Measurements from ENCODE around the gene WASF3. TPM values are rescaled to one million over a fixed set of nuclear protein-coding genes. Genes with fewer than 3 reads are reported as not detected.

The WASF3 gene
- total and polyA plus RNA-seq, 2 experiments from 2014 or later = 9.9 to 20.7 TPM

- no peak for TF ChIP-seq CREB1 (CRISPR knock-in tag; IDR thresholded peaks at IDR 0.05; ENCODE audit: low read depth)
These were observed 39.5 kb upstream of the WASF3 start (continued) for GRCh38 chr13:26517936-26518335.

- no peaks in the 10 kb centered on the region for H3K79me2 ChIP-seq (replicated peaks; ENCODE audit: insufficient read depth)
- peak; percentile 69 for DNase-seq (ENCODE audit: low spot score)
- peak; percentile 77 for ATAC-seq
- peak overlapping the region; percentile 57 for H3K27ac Mint-ChIP-seq
- peaks cover 32% of the 10 kb centered on the region for H3K4me1 Mint-ChIP-seq
- H3F3A ChIP-seq (replicated peaks; ENCODE audit: low read depth) = no peaks in the 10 kb centered on the region
- H3K4me1 ChIP-seq (ENCODE audit: insufficient read depth) = peaks cover 21% of the 10 kb centered on the region
- H4K20me1 ChIP-seq (replicated peaks; ENCODE audit: insufficient read depth) = no peaks in the 10 kb centered on the region
- no peaks in the 10 kb centered on the region for H3K36me3 Mint-ChIP-seq (ENCODE audit: low read depth)
- no peaks in the 10 kb centered on the region for H3K9me3 Mint-ChIP-seq
- peaks cover 16% of the 10 kb centered on the region; the same call in 1 of the 2 replicates for H3K9me2 ChIP-seq (ENCODE audit: insufficient read depth)
- no peaks in the 10 kb centered on the region for H3K36me3 ChIP-seq (ENCODE audit: insufficient read depth)
- H3K27ac ChIP-seq (ENCODE audit: low read depth) = no peak overlapping the region
- TF ChIP-seq POLR2AphosphoS5 (IDR thresholded peaks at IDR 0.05; ENCODE audit: low read depth) = no peak
- TF ChIP-seq JUNB (IDR thresholded peaks at IDR 0.05; ENCODE audit: unreplicated experiment) = no peak
- no peak for TF ChIP-seq ZNF462 (CRISPR knock-in tag; IDR thresholded peaks at IDR 0.05)
- no peak for TF ChIP-seq ZNF114 (CRISPR knock-in tag; IDR thresholded peaks at IDR 0.05)
- TF ChIP-seq EZH2phosphoT487 (IDR thresholded peaks at IDR 0.05; ENCODE audit: unreplicated experiment) = no peak
- no peak for TF ChIP-seq NANOG (IDR thresholded peaks at IDR 0.05; ENCODE audit: borderline replicate concordance)
- TF ChIP-seq CTCF (conservative IDR thresholded peaks at IDR 0.05; ENCODE audit: low read depth in 2 of 2) = no peak
- no peak for TF ChIP-seq ZNF331 (CRISPR knock-in tag; IDR thresholded peaks at IDR 0.05; ENCODE audit: low read depth)
- no peak for TF ChIP-seq ETS1 (IDR thresholded peaks at IDR 0.05)
- no peak for TF ChIP-seq REST (IDR thresholded peaks at IDR 0.05; ENCODE audit: unreplicated experiment)
- no peak for TF ChIP-seq CREB1 (CRISPR knock-in tag; IDR thresholded peaks at IDR 0.05; ENCODE audit: low read depth)
- TF ChIP-seq EZH2 (IDR thresholded peaks at IDR 0.05; ENCODE audit: low read depth, unreplicated experiment) = no peak
- TF ChIP-seq STAT1 (IDR thresholded peaks at IDR 0.05; ENCODE audit: unreplicated experiment) = no peak
- H3K4me3 ChIP-seq = peak overlapping the region; percentile 16; the same call in 1 of the 2 replicates
- H3K27me3 Mint-ChIP-seq (ENCODE audit: insufficient read depth, low read depth, poor library complexity) = peaks cover 12% of the 10 kb centered on the region
- H3K4me3 Mint-ChIP-seq = peak overlapping the region; percentile 5; the same call in 1 of the 3 replicates
- H2AFZ ChIP-seq = peak overlapping the region; percentile 93
- H3K4me2 ChIP-seq = peak overlapping the region; percentile 70
- H3K27me3 ChIP-seq (ENCODE audit: insufficient read depth) = no peaks in the 10 kb centered on the region
These were observed 39.0 kb upstream of the WASF3 start for GRCh38 chr13:26518451-26518959.

Measured in GM23338 (cell line).